ENCODE results near the gene RNASEH1.

Gene RNASEH1

GRCh38 chr2:3587021-3587420 lies 28.9 kb upstream of the RNASEH1 start:
- no peak for DNase-seq (ENCODE audit: low spot score)
- no peak for TF ChIP-seq CTCF (IDR thresholded peaks at IDR 0.05; ENCODE audit: extremely low read depth, missing control alignments)

GRCh38 chr2:3586220-3586619 lies 28.1 kb upstream of the RNASEH1 start:
- DNase-seq (ENCODE audit: low spot score): no peak
- no peak for TF ChIP-seq CTCF (IDR thresholded peaks at IDR 0.05; ENCODE audit: extremely low read depth, missing control alignments)

GRCh38 chr2:3585261-3586109 lies 27.4 kb upstream of the RNASEH1 start:
- TF ChIP-seq CTCF (IDR thresholded peaks at IDR 0.05; ENCODE audit: extremely low read depth, missing control alignments): no peak
- DNase-seq (ENCODE audit: low spot score): no peak

GRCh38 chr2:3584608-3585260 lies 26.6 kb upstream of the RNASEH1 start:
- DNase-seq (ENCODE audit: low spot score): no peak
- TF ChIP-seq CTCF (IDR thresholded peaks at IDR 0.05; ENCODE audit: extremely low read depth, missing control alignments): no peak

- DNase-seq (ENCODE audit: low spot score): no peak
- TF ChIP-seq CTCF (IDR thresholded peaks at IDR 0.05; ENCODE audit: extremely low read depth, missing control alignments): no peak
These were observed 25.9 kb upstream of the RNASEH1 start for GRCh38 chr2:3584076-3584475.

GRCh38 chr2:3581367-3582262 lies 23.5 kb upstream of the RNASEH1 start:
- TF ChIP-seq CTCF (IDR thresholded peaks at IDR 0.05; ENCODE audit: extremely low read depth, missing control alignments): no peak
- DNase-seq (ENCODE audit: low spot score): no peak

All from GM20000 (cell line).